Subcutaneous adipose tissue (tissue), 4 donors: ENCODE measurements around the gene ATAD5. TPM values are rescaled to one million over a fixed set of nuclear protein-coding genes. Genes with fewer than 3 reads are reported as not detected.

Experiments
- CTCF ChIP-seq: fragments of 450-650 bp; IDR thresholded peaks from one replicate; pipeline ENCODE4 v1.5.1; 2016; ENCODE audit warnings: low read depth, mild to moderate bottlenecking, control low read depth, antibody characterized with exemption, moderate library complexity
- total RNA-seq, 4 donors: library from RNA; depleted of rRNA; stranded (reverse); fragments of >200 nt; gene quantifications; one replicate each; pipeline ENCODE4 v1.1.0, GENCODE V29; 2016

The ATAD5 gene
- total RNA-seq, 4 donors from 2014 or later = 1.5 to 2.9 (median 1.9) TPM

- TF ChIP-seq CTCF = no peak
Measured at GRCh38 chr17:30858556-30859250, 26.9 kb downstream of the ATAD5 start.

GRCh38 chr17:30864636-30865035 is 32.9 kb downstream of the ATAD5 start:
- TF ChIP-seq CTCF = no peak

GRCh38 chr17:30869005-30869404 is 37.2 kb downstream of the ATAD5 start:
- TF ChIP-seq CTCF = no peak

GRCh38 chr17:30886187-30886586 is 54.4 kb downstream of the ATAD5 start:
- TF ChIP-seq CTCF = no peak

- no peak for TF ChIP-seq CTCF
Measured at GRCh38 chr17:30894236-30894635, 62.5 kb downstream of the ATAD5 start.

GRCh38 chr17:30897311-30897710 is 65.5 kb downstream of the ATAD5 start:
- no peak for TF ChIP-seq CTCF

- no peak for TF ChIP-seq CTCF
Measured at GRCh38 chr17:30905742-30906100, 74.0 kb downstream of the ATAD5 start.
